HEK293T (cell line): ENCODE measurements around the gene ALOX12B.

Experiments used
- CTCF ChIA-PET: fragments of 350-600 bp; formaldehyde crosslinking; extraction: SDS; loops from one replicate; lab custom pipeline; 2021; ENCODE audit warnings: antibody characterized with exemption, inconsistent platforms; lab: Yijun Ruan, JAX
- POLR2A ChIA-PET: fragments of 350-600 bp; formaldehyde crosslinking; extraction: SDS; loops from one replicate; lab custom pipeline; 2020; ENCODE audit warnings: antibody characterized with exemption, inconsistent platforms; lab: Yijun Ruan, JAX
- DNase-seq: peaks from one replicate; pipeline ENCODE4 v3.0.0; 2012; ENCODE audit warnings: mixed read lengths; ENCODE audit errors: extremely low spot score
- ARNT ChIP-seq: fragments of 450-650 bp; IDR thresholded peaks from 2 replicates; pipeline ENCODE4 v1.6.1; 2017; ENCODE audit warnings: mild to moderate bottlenecking
- BHLHE40 ChIP-seq: fragments of 450-650 bp; IDR thresholded peaks from 2 replicates; pipeline ENCODE4 v1.6.1; 2016; ENCODE audit warnings: mild to moderate bottlenecking, moderate library complexity, borderline replicate concordance
- CTBP1 ChIP-seq: fragments of 450-650 bp; IDR thresholded peaks from 2 replicates; pipeline ENCODE4 v1.6.1; 2016; ENCODE audit warnings: borderline replicate concordance
- ELF4 ChIP-seq: fragments of 450-650 bp; IDR thresholded peaks from 2 replicates; pipeline ENCODE4 v1.6.1; 2017; ENCODE audit warnings: antibody characterized with exemption
- FOXA1 ChIP-seq: fragments of 450-650 bp; IDR thresholded peaks from 2 replicates; pipeline ENCODE4 v1.6.1; 2016; ENCODE audit warnings: mild to moderate bottlenecking
- FOXK2 ChIP-seq: fragments of 450-650 bp; IDR thresholded peaks from 2 replicates; pipeline ENCODE4 v1.6.1; 2016; ENCODE audit warnings: mild to moderate bottlenecking
- FOXM1 ChIP-seq: fragments of 450-650 bp; IDR thresholded peaks from 2 replicates; pipeline ENCODE4 v1.6.1; 2017; ENCODE audit warnings: mild to moderate bottlenecking, borderline replicate concordance
- HDGF ChIP-seq: fragments of 450-650 bp; IDR thresholded peaks from 2 replicates; pipeline ENCODE4 v1.6.1; 2017; ENCODE audit warnings: antibody characterized with exemption, borderline replicate concordance
- L3MBTL2 ChIP-seq: fragments of 450-650 bp; conservative IDR thresholded peaks from 2 replicates; pipeline ENCODE4 v1.6.1; 2016; ENCODE audit warnings: mild to moderate bottlenecking
- LEF1 ChIP-seq: fragments of 450-650 bp; IDR thresholded peaks from 2 replicates; pipeline ENCODE4 v1.6.1; 2017; ENCODE audit warnings: mild to moderate bottlenecking, borderline replicate concordance
- NFRKB ChIP-seq: fragments of 450-650 bp; IDR thresholded peaks from 2 replicates; pipeline ENCODE4 v1.6.1; 2016; ENCODE audit warnings: mild to moderate bottlenecking, moderate library complexity
- SP1 ChIP-seq: fragments of 450-650 bp; IDR thresholded peaks from 2 replicates; pipeline ENCODE4 v1.6.1; 2017
- SUZ12 ChIP-seq: fragments of 450-650 bp; IDR thresholded peaks from 2 replicates; pipeline ENCODE4 v1.6.1; 2016; ENCODE audit warnings: mild to moderate bottlenecking
- TARDBP ChIP-seq: fragments of 450-650 bp; IDR thresholded peaks from 2 replicates; pipeline ENCODE4 v1.6.1; 2016
- ZNF384 ChIP-seq: fragments of 450-650 bp; IDR thresholded peaks from 2 replicates; pipeline ENCODE4 v1.6.1; 2016
- TF ChIP-seq, protein P1 (sequence below): fragments of 450-650 bp; IDR thresholded peaks from 2 replicates; pipeline ENCODE4 v1.6.1; 2016

The ALOX12B gene

DNA sequence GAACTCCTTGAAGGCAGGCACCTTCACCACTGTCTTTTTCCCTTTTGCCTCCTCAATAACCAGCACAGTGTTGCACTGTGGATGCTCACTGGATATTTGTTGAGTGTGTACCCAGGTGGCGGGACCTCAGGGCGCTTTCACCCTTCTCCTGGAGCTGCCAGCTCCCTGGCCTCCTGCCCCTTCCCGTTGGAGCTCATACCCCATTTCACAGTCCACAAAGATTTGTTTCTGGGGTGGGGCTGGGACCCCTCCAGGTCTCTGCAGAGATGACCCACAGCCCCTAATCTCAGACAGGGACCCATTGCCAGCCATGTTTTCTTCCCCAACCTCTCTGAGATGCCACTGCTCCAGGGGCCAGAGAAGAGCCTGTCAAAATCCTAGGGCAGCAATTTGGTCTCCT lies 12.4 kb downstream of the ALOX12B start:
- ChIA-PET CTCF (interaction anchor here (1.0 to 2.1 kb wide), 3 partner anchors 8 to 18 kb away, joined by 3 to 24 read pairs (median 3); no protein-coding TSS in a partner anchor), POLR2A (no interaction called here)
- no peak for DNase-seq
- TF ChIP-seq L3MBTL2 (no peak), TARDBP (no peak), ARNT (no peak), CTBP1 (no peak)

DNA sequence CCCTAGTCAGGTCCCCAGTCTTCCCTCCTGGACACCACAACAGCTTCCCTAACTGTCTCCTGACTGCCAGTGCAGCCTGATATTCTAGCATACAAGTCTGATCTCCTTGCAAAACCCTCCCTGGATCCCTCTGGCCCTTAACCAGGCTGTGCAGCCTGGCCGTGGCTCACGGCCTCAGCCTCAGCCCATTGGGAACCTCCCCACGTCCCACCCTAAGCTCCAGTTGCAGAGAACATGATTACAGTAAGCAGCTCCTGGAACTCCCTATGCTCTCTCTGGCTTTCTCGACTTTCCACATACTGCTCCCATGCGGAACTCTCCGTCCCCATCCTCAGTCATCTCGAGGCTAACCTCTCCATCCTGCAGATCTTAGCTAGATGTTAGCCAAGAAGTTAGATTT lies 13.0 kb downstream of the ALOX12B start:
- ChIA-PET POLR2A (interaction anchor here (0.6 to 1.7 kb wide), 4 partner anchors 43 to 147 kb away, joined by 3 to 5 read pairs (median 4); partner anchors contain the start of gene ALOXE3), CTCF (interaction anchor here (0.7 to 2.1 kb wide), 10 partner anchors 9 to 144 kb away, joined by 3 to 24 read pairs (median 4); partner anchors contain the start of gene ALOX12B)
- no peak for DNase-seq
- TF ChIP-seq ELF4 (no peak), BHLHE40 (no peak), L3MBTL2 (no peak), TARDBP (no peak), FOXM1 (no peak), SP1 (no peak), CTBP1 (no peak), ARNT (no peak), HDGF (no peak), SUZ12 (no peak), NFRKB (no peak), ZNF384 (no peak), FOXA1 (no peak)
- TF ChIP-seq, protein P1, sequence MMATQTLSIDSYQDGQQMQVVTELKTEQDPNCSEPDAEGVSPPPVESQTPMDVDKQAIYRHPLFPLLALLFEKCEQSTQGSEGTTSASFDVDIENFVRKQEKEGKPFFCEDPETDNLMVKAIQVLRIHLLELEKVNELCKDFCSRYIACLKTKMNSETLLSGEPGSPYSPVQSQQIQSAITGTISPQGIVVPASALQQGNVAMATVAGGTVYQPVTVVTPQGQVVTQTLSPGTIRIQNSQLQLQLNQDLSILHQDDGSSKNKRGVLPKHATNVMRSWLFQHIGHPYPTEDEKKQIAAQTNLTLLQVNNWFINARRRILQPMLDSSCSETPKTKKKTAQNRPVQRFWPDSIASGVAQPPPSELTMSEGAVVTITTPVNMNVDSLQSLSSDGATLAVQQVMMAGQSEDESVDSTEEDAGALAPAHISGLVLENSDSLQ = no peak

DNA sequence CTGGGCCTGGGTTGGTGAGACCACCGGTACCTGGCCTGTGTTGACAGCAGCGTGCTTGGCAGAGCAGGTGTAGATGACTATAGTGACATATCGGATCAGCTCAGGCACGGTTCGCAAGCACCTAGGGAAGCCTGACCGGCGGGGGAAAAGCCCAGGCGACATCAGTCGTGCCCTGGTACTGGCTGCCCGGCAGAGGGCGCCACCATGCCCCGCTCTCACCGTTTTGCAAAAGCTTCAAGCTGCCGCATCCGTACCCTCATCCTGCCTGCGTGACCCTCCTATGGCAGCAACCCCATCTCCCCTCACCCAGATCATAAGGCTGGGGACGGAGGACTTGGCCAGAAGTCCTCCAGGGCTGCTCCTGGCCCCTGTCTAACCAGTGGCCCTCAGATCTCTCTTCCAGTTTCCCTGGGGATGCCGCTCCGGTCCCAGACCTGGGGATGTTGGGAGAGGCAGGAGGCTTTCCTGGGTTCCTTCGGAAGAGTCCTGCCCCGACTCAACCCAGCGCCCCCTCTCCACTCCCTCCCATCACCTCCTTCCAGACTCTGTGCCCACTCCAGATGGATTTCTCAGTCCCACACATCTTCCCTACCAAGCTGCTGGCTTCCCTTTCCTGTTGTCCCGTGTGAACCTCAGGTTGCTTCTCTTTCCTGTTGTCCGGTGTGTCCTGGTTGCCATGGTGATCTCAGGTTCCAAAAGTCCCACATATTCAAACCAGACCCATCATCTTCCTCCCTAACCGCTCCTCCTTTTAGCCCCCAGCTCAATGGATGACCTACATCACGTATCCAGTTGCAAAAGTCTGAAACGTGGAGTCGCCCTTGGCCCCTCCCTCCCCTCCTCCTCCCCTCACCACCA lies 13.7 kb downstream of the ALOX12B start:
- ChIA-PET CTCF (interaction anchor here (0.6 to 2.1 kb wide), 20 partner anchors 10 to 264 kb away, joined by 3 to 24 read pairs (median 4); partner anchors contain the start of genes ALOX12B and ALOXE3), POLR2A (interaction anchor here (0.6 to 1.7 kb wide), 6 partner anchors 12 to 148 kb away, joined by 3 to 5 read pairs (median 3); partner anchors contain the start of gene ALOXE3)
- TF ChIP-seq CTBP1 (no peak), ARNT (no peak), TARDBP (no peak), NFRKB (no peak), SUZ12 (no peak), ELF4 (no peak), BHLHE40 (no peak), LEF1 (no peak), ZNF384 (no peak), FOXK2 (no peak)
- TF ChIP-seq, protein P1 = no peak
- DNase-seq = peak; percentile 85

DNA sequence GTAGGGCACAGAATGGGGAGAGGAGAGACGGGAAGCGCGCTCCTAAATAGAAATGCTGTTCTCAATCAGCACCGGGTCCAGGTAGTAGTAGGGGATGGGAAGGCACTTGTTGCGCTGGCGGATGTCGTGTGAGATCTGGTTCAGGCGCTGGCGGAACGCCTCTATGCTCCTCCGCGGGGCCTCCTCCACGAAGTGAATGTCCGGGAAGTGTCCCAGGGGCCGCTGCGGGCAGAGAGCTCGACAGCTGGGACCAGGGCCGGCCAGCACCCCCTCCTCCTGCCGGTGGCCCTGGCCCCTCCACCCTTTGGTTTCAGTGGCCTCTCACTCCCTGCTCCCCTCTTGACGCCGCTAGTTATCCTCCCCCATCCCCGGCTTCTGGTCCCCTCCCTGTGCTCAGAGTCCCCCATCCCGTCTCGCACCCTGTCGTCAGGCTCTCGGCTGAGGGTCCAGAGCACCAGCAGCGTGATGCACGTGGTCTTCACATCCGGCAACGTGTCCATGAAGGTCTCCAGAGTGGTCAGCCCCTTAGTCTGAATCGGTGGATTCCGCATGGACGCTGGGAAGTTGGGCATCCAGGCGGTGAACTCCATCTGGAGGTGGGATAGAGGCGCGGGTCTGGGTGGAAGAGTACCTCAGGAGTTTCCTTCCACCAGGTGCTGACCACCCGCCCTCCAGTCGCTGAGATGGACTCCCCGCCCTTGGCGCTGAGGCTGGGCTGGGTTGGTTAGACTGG lies 14.6 kb downstream of the ALOX12B start:
- POLR2A ChIA-PET = interaction anchor here (1.1 to 1.7 kb wide), 4 partner anchors 11 to 100 kb away, joined by 3 to 5 read pairs (median 3); partner anchors contain the start of gene ALOXE3
- CTCF ChIA-PET = interaction anchor here (0.6 to 2.1 kb wide), 17 partner anchors 10 to 145 kb away, joined by 3 to 24 read pairs (median 4); partner anchors contain the start of genes ALOX12B and ALOXE3
- no peak for DNase-seq
- no peak for TF ChIP-seq CTBP1
- no peak for TF ChIP-seq SP1
- TF ChIP-seq HDGF = no peak

DNA sequence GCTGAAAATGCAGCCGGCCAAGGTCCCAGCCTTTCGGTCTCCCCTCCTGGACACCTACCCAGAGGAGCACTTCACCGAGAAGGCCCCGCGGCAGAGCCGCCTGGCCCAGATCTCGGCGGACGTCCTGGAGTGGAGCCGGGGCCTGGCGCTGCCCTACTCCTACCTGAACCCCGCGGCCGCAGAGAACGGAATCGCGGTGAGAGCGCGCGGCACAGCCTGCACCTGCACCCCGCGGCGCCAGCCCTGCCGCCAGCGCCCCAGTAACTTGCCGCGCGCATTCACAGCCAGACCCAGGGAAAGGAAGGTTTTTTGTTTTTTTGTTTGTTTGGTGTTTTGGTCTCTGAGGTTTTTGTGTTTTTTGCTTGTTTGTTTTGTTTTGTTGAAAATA lies 15.2 kb downstream of the ALOX12B start:
- no peak for DNase-seq
- ChIA-PET CTCF (interaction anchor here (0.9 kb wide), 1 partner anchor 9 kb away, joined by 4 read pairs; no protein-coding TSS in a partner anchor), POLR2A (no interaction called here)
- no peak for TF ChIP-seq BHLHE40
- TF ChIP-seq ZNF384 = no peak
- no peak for TF ChIP-seq L3MBTL2
- TF ChIP-seq, protein P1 = no peak
- TF ChIP-seq ARNT = no peak
- no peak for TF ChIP-seq TARDBP
- no peak for TF ChIP-seq FOXK2
- no peak for TF ChIP-seq CTBP1
- TF ChIP-seq FOXM1 = no peak

DNA sequence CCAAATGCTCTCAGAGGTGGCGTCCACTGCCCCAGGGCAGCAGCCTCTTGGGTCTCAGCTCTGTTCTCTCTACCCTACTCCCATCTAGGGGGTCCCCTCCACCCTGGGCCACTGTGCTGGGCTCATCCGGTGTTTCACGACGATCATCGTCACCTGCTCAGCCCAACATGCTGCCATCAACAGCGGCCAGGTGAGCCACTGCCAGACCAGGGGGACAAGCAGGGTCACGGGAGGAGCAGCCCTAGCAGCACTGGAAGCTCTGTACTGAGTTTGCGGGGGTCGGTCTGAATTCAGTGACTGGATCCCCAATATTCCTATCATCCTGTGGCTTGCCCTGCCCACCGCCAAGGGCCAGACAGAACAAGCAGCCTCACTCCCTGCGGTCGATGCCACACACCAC lies 16.0 kb downstream of the ALOX12B start:
- no peak for DNase-seq
- ChIA-PET CTCF (interaction anchor here (1.1 to 1.4 kb wide), 3 partner anchors 9 to 47 kb away, joined by 3 to 7 read pairs (median 5); partner anchors contain the start of gene ALOXE3), POLR2A (no interaction called here)
- TF ChIP-seq SUZ12 (no peak), ARNT (no peak), ELF4 (no peak), ZNF384 (no peak), FOXK2 (no peak), CTBP1 (no peak)
- TF ChIP-seq, protein P1 = no peak
